NCI-H128 (cell line): Measurements from ENCODE around the gene TXK.
"Not testable (repeated sequence)": the region's sequence is repeated elsewhere in the genome, so short reads cannot be mapped to it uniquely, and the experiment has no call there.

Experiments
- DNase-seq: peaks from one replicate; lab custom pipeline; 2025; ENCODE audit not compliant: unreplicated experiment; lab: John Stamatoyannopoulos, UW

The TXK gene

GRCh38 chr4:48134081-48134480 is at the start of gene TXK:
Gene TXK (minus strand): TSS chr4:48134250. CDS start chr4:48134170, 80 bp downstream.
- DNase-seq, result no peak

GRCh38 chr4:48180234-48180633 is 46.2 kb upstream of the TXK start:
- DNase-seq, result no peak

GRCh38 chr4:48178931-48179330 is 44.9 kb upstream of the TXK start:
- no peak for DNase-seq

GRCh38 chr4:48175806-48176205 is 41.8 kb upstream of the TXK start:
- DNase-seq, result no peak

- no peak for DNase-seq
Measured at GRCh38 chr4:48175328-48175727, 41.3 kb upstream of the TXK start.

GRCh38 chr4:48173056-48173991 is 39.3 kb upstream of the TXK start:
- no peak for DNase-seq

GRCh38 chr4:48172651-48173050 is 38.6 kb upstream of the TXK start:
- DNase-seq, result no peak

GRCh38 chr4:48169636-48170035 is 35.6 kb upstream of the TXK start:
- DNase-seq, result no peak

GRCh38 chr4:48167538-48168263 is 33.7 kb upstream of the TXK start:
- DNase-seq, result no peak

GRCh38 chr4:48164561-48164960 is 30.5 kb upstream of the TXK start:
- not testable (repeated sequence) for DNase-seq

- no peak for DNase-seq
Measured at GRCh38 chr4:48163746-48164145, 29.7 kb upstream of the TXK start.

GRCh38 chr4:48162162-48162561 is 28.1 kb upstream of the TXK start:
- DNase-seq, result no peak

- DNase-seq, result no peak
Measured at GRCh38 chr4:48157271-48157670, 23.2 kb upstream of the TXK start.

GRCh38 chr4:48156423-48156822 is 22.4 kb upstream of the TXK start:
- no peak for DNase-seq

- no peak for DNase-seq
Measured at GRCh38 chr4:48153791-48154550, 19.9 kb upstream of the TXK start.

- no peak for DNase-seq
Measured at GRCh38 chr4:48152259-48152658, 18.2 kb upstream of the TXK start.

- DNase-seq, result no peak
Measured at GRCh38 chr4:48149827-48150370, 15.8 kb upstream of the TXK start.

GRCh38 chr4:48147621-48148020 is 13.6 kb upstream of the TXK start:
- no peak for DNase-seq

- DNase-seq, result no peak
Measured at GRCh38 chr4:48141048-48141447, 7.0 kb upstream of the TXK start.

- DNase-seq, result no peak
Measured at GRCh38 chr4:48139691-48140090, 5.6 kb upstream of the TXK start.

GRCh38 chr4:48138936-48139335 is 4.9 kb upstream of the TXK start:
- no peak for DNase-seq
